CD4-positive, alpha-beta T cell treated with Interleukin-10 for 1 hour (primary cell): ENCODE measurements around the gene MATR3.
A peak's percentile ranks its signal among the peaks of the same experiment; 100 is the strongest.
"Not testable (repeated sequence)": the region's sequence is repeated elsewhere in the genome, so short reads cannot be mapped to it uniquely, and the experiment has no call there.

ENCODE experiments used
- DNase-seq: peaks from one replicate; pipeline ENCODE4 v3.0.0-alpha.2; 2020

The MATR3 gene

GRCh38 chr5:139299486-139299885 is 5.9 kb downstream of the MATR3 start:
- DNase-seq, result peak; percentile 37

GRCh38 chr5:139301808-139302499 is 8.4 kb downstream of the MATR3 start:
- DNase-seq, result no peak

GRCh38 chr5:139304391-139305324 is 11.1 kb downstream of the MATR3 start:
- no peak for DNase-seq

DNA sequence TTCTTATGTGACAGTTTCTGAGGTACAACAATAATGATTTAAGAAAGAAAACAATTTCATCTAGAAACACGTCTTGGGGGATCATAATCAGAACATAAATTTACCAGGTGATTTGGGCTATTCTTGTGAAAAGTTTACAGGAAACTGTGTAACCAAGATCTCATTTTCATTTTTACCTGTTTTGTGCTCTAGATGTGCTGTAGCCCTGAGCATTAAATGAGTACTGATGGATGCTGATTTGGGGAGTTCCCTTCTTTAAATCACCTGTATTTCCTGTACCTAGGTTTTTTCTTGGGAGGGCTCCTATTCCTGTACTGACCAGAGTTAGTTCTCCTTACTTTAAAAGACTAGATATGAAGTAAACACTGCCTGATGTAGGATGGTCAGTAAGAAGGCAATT is 12.7 kb downstream of the MATR3 start:
- DNase-seq, result peak; percentile 25

DNA sequence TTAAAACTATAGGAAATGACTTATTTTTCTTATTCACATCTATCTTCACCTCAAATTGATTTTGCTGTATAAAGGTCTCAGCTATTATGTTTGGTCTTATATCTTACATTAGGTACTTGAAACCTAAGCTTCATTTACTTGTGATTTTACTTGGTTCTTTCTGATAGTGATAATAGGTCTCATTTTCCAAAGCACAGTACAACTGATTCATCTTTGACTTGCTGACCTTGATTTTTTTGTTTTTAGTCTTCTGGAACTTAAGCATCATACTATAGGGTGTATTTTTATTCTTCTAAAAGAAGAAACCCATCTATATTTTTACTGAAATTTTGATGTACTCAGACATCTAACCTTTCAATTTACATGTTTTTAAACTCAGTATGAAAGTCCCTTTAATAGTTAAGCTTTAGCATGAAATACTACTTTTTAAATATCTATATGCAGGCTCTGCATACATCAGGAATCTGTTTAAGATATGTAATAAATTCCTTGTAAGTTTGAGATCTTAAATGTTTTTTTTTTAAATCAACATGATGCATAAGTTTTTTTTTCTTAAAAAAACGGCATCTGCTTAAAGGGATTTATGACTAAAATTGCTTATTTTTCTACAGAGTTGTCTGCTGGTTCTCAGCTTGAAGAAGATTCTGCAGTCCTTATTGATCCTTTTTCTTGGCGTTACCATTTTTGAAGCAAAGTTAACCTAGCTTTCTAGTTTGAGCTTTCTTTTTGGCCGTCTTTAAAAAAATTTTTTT is 13.3 kb downstream of the MATR3 start:
- DNase-seq, result no peak

GRCh38 chr5:139308797-139309196 is 15.3 kb downstream of the MATR3 start:
- DNase-seq, result no peak

DNA sequence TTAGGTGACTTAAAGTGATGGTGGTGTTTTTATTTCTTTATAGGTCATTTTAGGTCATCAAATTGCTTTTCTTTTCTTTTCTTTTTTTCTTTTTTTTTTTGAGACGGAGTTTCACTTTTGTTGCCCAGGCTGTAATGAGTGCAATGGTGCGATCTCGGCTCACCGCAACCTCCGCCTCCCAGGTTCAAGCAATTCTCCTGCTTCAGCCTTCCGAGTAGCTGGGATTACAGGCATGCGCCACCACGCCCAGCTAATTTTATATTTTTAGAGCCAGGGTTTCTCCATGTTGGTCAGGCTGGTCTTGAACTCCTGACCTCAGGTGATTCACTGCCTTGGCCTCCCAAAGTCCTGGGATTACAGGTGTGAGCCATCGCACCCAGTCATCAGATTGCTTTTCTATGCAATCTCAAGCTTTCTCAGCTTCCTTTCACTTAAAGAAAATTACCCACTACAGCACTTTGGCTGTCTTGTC is 17.2 kb downstream of the MATR3 start:
- not testable (repeated sequence) for DNase-seq

DNA sequence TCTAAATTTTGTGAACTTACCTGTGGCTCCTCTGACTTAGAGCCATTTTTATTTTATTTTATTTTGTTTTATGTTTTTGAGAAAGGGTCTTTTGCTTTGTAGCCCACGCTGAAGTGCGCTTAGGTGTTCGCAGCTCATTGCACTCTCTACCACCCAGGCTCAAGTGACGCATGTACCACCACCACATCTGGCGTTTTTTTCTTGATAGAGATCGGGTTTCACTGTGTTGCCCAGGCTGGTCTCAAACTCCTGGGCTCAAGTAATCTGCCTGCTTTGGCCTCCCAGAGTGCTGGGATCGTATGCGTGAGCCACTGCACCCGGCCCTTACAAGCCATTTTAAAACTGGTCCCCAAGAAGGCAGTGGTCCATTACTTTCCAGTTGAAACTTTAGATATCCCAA is 18.5 kb downstream of the MATR3 start:
- no peak for DNase-seq

- DNase-seq, result no peak
Measured at GRCh38 chr5:139314276-139314675, 20.7 kb downstream of the MATR3 start.

GRCh38 chr5:139315056-139315615 is 21.6 kb downstream of the MATR3 start:
- DNase-seq, result no peak

GRCh38 chr5:139335811-139336210 is 42.3 kb downstream of the MATR3 start:
- no peak for DNase-seq

GRCh38 chr5:139340051-139340450 is 46.5 kb downstream of the MATR3 start:
- DNase-seq, result no peak

DNA sequence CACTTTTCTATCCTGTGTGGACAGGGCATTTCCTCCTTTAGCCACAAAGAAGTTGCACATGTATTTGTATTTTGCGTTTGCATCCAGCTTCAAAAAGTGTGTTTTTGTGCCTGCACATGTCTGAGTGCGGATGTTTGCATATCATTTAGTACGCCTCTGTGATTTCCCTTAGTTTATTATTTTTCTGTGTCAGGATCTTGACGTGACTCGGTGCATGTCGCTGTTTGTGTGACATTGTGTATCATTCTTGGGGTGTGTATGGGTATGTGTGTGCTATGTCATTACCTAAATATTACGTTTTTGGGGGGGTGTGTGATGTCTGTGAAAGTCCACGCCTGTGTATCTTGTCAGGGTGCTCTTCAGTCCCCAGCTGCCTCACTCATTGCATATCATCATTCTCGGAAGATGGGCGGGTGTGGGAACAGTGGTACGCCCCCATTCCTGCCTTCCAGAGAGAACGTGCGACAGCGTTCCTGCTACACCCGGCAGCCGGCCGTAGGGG is 47.7 kb downstream of the MATR3 start:
- DNase-seq, result no peak

GRCh38 chr5:139341689-139342422 is 48.3 kb downstream of the MATR3 start, which contains the start of gene PAIP2:
Gene PAIP2, plus strand, starts transcription at chr5:139341854. Its CDS starts 21,931 bp downstream, at chr5:139363785.
- peak; percentile 98 for DNase-seq

GRCh38 chr5:139342423-139342723 is 48.8 kb downstream of the MATR3 start:
- peak; percentile 89 for DNase-seq

DNA sequence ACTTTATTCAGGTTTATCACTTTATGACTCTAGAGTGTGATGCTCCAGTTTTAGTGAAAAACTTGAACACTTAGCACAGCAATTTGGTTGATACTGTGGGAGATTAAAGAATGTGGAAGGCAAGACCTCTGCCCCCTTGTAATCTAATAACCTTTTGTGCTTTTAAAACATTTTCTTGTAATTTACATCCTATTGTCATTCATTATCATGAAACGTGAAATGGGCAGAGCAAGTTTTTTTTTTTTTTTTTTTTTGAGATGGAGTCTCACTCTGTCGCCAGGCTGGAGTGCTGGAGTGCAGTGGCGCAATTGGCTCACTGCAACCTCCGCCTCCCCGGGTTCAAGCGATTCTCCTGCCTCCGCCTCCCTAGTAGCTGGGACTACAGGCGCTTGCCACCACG is 49.9 kb downstream of the MATR3 start:
- no peak for DNase-seq

DNA sequence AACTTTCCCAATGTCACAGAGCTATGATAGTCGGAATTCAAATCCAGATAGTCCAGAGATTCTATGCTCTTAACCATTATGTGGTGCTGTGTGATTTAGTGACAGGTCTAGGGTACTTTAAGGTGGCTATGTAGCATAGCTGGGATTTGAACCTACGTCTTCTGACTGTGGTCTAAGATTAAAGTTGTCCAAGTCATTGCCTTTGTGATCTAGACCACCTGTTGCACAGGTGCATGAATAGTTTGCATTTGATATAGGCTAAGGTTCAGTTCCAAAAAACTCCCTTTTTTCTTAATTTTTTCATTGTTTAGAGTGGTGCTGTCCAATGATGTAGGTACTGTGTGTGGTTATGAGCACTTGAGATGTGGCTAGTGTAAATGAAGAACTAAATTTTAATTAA is 50.6 kb downstream of the MATR3 start:
- no peak for DNase-seq

GRCh38 chr5:139345442-139345841 is 51.9 kb downstream of the MATR3 start:
- DNase-seq, result not testable (repeated sequence)

DNA sequence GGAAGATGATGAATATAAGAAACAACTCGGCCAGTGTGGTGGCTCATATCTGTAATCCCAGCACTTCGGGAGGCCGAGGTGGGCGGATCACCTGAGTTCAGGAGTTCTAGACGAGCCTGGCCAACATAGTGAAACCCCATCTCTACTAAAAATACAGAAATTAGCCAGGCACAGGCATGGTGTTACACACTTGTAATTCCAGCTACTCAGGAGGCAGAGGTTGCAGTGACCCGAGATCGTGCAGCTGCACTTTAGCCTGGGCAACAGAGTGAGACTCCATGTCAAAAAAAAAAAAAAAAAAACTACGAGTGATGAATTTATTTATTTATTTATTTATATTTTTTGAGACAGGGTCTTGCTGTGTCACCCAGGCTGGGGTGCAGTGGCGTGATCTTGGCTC is 54.3 kb downstream of the MATR3 start:
- not testable (repeated sequence) for DNase-seq

DNA sequence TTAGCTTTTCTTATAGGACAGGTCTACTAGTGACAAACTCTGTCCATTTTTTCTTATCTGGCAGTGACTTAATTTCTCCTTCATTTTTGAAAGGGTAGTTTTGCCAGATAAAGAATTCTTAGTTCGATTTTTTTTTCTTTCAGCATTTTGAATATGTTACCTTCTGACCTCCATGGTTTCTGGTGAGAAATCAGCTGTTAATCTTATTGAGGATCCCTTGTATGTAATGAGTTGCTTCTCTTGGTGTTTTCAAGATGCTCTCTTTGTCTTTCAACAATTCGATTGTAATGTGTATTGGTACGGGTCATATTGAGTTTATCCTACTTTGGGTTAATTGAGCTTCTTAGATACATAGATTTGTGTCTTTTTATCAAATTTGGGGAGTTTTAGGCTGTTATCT is 60.6 kb downstream of the MATR3 start:
- DNase-seq, result no peak

- not testable (repeated sequence) for DNase-seq
Measured at GRCh38 chr5:139355900-139356299, 62.4 kb downstream of the MATR3 start.

DNA sequence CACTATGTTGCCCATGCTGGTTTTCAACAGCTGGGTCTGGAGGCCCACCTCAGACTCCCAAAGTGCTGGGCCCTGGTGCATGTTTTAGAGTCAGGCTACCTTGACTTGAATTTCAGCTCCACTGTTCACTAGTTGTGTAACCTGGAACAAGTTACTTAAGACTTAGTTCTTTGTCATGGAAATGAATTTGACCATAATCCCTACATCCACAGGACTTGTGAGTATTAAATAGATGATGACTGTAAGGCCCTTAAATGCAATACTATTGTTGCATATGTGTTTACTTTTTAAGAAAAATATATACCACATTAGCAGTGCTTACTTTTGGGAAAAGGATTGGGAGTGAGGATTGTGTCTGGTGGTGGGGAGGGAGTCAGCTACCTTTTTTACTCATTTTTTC is 64.5 kb downstream of the MATR3 start:
- no peak for DNase-seq
